K562 (cell line): ENCODE measurements around the gene RASGRP1. TPM values are rescaled to one million over a fixed set of nuclear protein-coding genes. Genes with fewer than 3 reads are reported as not detected.
A peak's percentile ranks its signal among the peaks of the same experiment; 100 is the strongest.

Experiments
- BRD9 ChIP-seq: fragments of 450-650 bp; IDR thresholded peaks from 2 replicates; pipeline ENCODE4 v1.6.1; 2018; ENCODE audit warnings: low read depth; ENCODE audit not compliant: partially characterized antibody
- FOS ChIP-seq: IDR thresholded peaks from 3 replicates; pipeline ENCODE4 v1.6.1; 2011; ENCODE audit not compliant: insufficient read length; ENCODE audit errors: extremely low read depth
- HEY1 ChIP-seq: fragments of 250-450 bp; sonication (Bioruptor Pico); IDR thresholded peaks from 2 replicates; pipeline ENCODE4 v1.5.0; 2020; ENCODE audit warnings: mild to moderate bottlenecking, moderate library complexity, borderline replicate concordance
- HMG20A ChIP-seq: fragments of 450-650 bp; formaldehyde crosslinking; conservative IDR thresholded peaks from 2 replicates; pipeline ENCODE4 v1.4.0; 2020; ENCODE audit warnings: mild to moderate bottlenecking, mixed read lengths
- KDM5B ChIP-seq: fragments of 200-600 bp; sonication (generic); IDR thresholded peaks from 2 replicates; pipeline ENCODE4 v1.6.1; 2012; ENCODE audit warnings: low read depth, mild to moderate bottlenecking, moderate library complexity, low read length, control low read depth, inconsistent platforms; ENCODE audit not compliant: insufficient replicate concordance
- NR2F6 ChIP-seq: fragments of 450-650 bp; formaldehyde crosslinking; IDR thresholded peaks from 2 replicates; pipeline ENCODE4 v1.4.0; 2020; ENCODE audit warnings: mild to moderate bottlenecking
- REST ChIP-seq, 2 experiments: fragments of 450-650 bp; formaldehyde crosslinking in 1 of 2; IDR thresholded peaks; 2 replicates each; pipeline versions ENCODE4 v1.4.0 to v1.6.1; 2014 to 2020; ENCODE audit warnings: mild to moderate bottlenecking in 2 of 2, borderline replicate concordance in 1 of 2, low read depth in 1 of 2
- SMARCE1 ChIP-seq: fragments of 450-650 bp; IDR thresholded peaks from 2 replicates; pipeline ENCODE4 v1.7.1; 2016; ENCODE audit warnings: mild to moderate bottlenecking
- THAP7 ChIP-seq: fragments of 250-450 bp; sonication (Bioruptor Pico); IDR thresholded peaks from 2 replicates; pipeline ENCODE4 v1.5.0; 2021
- ZNF639 ChIP-seq, 2 experiments: fragments of 200-800 bp in 1 of 2; sonication (Bioruptor generic) in 1 of 2; sonication (generic) in 1 of 2; formaldehyde crosslinking in 1 of 2; IDR thresholded peaks in 1 of 2; conservative IDR thresholded peaks in 1 of 2; 2 replicates each; pipeline versions ENCODE4 v1.5.0 to v1.6.1; 2016 to 2020; ENCODE audit warnings: missing compliant biosample characterization in 1 of 2, missing genetic modification characterization in 1 of 2, missing genetic modification reagents in 1 of 2
- polyA plus RNA-seq, 8 experiments: library from polyadenylated mRNA; depleted of rRNA in 4 of 8; stranded (reverse) in 5 of 8; unstranded in 3 of 8; fragments of >200 nt; fragmentation: Nextera tagmentation in 2 of 8; fragmentation: Illumina TruSeq in 1 of 8; extraction: Ambion mirVana in 2 of 8; extraction: Trizol in 1 of 8; gene quantifications; 2 replicates each; pipeline versions ENCODE4 v1.2.1 to v1.2.3, GENCODE V29; 2011 to 2014; ENCODE audit warnings: inconsistent platforms in 1 of 8, missing spikeins in 1 of 8
- total RNA-seq, 7 experiments: library from RNA; depleted of rRNA in 6 of 7; stranded (reverse); fragments of >200 nt in 6 of 7; fragmentation: Illumina TruSeq in 2 of 7; extraction: Trizol in 2 of 7; gene quantifications; 2 replicates each; pipeline versions ENCODE4 v1.2.1 to v1.2.3, GENCODE V29; 2011 to 2021; ENCODE audit warnings: low replicate concordance in 1 of 7

RASGRP1 gene
- total and polyA plus RNA-seq, 9 of the 15 experiments (the other 6 are each of a cell fraction or from before 2014, with no cell fraction given), result 0.14 to 0.72 (median 0.31) TPM

- peak; percentile 72 for TF ChIP-seq REST (IDR thresholded peaks at IDR 0.05; ENCODE audit: borderline replicate concordance)
- TF ChIP-seq REST (CRISPR knock-in tag; IDR thresholded peaks at IDR 0.05; ENCODE audit: low read depth), result no peak
- no peak for TF ChIP-seq KDM5B
- TF ChIP-seq SMARCE1, result no peak
- TF ChIP-seq THAP7 (CRISPR knock-in tag), result no peak
- no peak for TF ChIP-seq BRD9
- TF ChIP-seq HEY1 (CRISPR knock-in tag), result no peak
- no peak for TF ChIP-seq FOS
- TF ChIP-seq NR2F6 (CRISPR knock-in tag), result no peak
- TF ChIP-seq HMG20A (CRISPR knock-in tag), result no peak
- TF ChIP-seq ZNF639 (CRISPR knock-in tag; conservative IDR thresholded peaks at IDR 0.05 in 1 of 2, IDR thresholded peaks at IDR 0.05 in 1 of 2), result no peak
Observed at GRCh38 chr15:38563723-38564519, 693 bp downstream of the RASGRP1 start (continued).
